Fibroblast of pulmonary artery (primary cell): ENCODE measurements around the gene MAN1C1.

Experiments
- DNase-seq: peaks from one replicate; pipeline ENCODE4 v3.0.0-alpha.2; 2010; ENCODE audit warnings: low read depth
- H3K4me3 ChIP-seq: replicated peaks from 2 replicates; pipeline ENCODE4 v1.5.1; 2011; ENCODE audit warnings: low read depth, mild to moderate bottlenecking, control low read depth, low read length, moderate library complexity
- CTCF ChIP-seq: IDR thresholded peaks from 2 replicates; pipeline ENCODE4 v1.5.1; 2011; ENCODE audit warnings: mild to moderate bottlenecking, control low read depth, low read length, inconsistent platforms; ENCODE audit errors: missing control alignments

Gene MAN1C1

GRCh38 chr1:25754470-25755181 lies 138.0 kb downstream of the MAN1C1 start:
- no peak for TF ChIP-seq CTCF
- H3K4me3 ChIP-seq, result no peak overlapping the region
- no peak for DNase-seq

- TF ChIP-seq CTCF, result no peak
- no peak overlapping the region for H3K4me3 ChIP-seq
- no peak for DNase-seq
Observed at GRCh38 chr1:25755475-25756125, 139.0 kb downstream of the MAN1C1 start.

- TF ChIP-seq CTCF, result no peak
- DNase-seq, result no peak
- H3K4me3 ChIP-seq, result no peak overlapping the region
Observed at GRCh38 chr1:25756215-25756614, 139.6 kb downstream of the MAN1C1 start.

GRCh38 chr1:25757151-25757845 lies 140.7 kb downstream of the MAN1C1 start:
- no peak for DNase-seq
- no peak overlapping the region for H3K4me3 ChIP-seq
- no peak for TF ChIP-seq CTCF

- H3K4me3 ChIP-seq, result no peak overlapping the region
- no peak for DNase-seq
- TF ChIP-seq CTCF, result no peak
Observed at GRCh38 chr1:25757846-25758185, 141.2 kb downstream of the MAN1C1 start.

GRCh38 chr1:25758466-25759070 lies 142.0 kb downstream of the MAN1C1 start:
- DNase-seq, result no peak
- no peak for TF ChIP-seq CTCF
- no peak overlapping the region for H3K4me3 ChIP-seq
